BLaER1 (cell line): ENCODE measurements around the gene TRAF5.

Experiments used
- H3K27ac ChIP-seq: shearing (Covaris generic); formaldehyde crosslinking; 2 replicates; pipeline ENCODE4 v1.8.1; 2022
- H3K27me3 ChIP-seq: shearing (Covaris generic); formaldehyde crosslinking; 2 replicates; pipeline ENCODE4 v1.8.1; 2022
- H3K36me3 ChIP-seq: shearing (Covaris generic); formaldehyde crosslinking; 2 replicates; pipeline ENCODE4 v1.8.1; 2022
- H3K4me1 ChIP-seq: shearing (Covaris generic); formaldehyde crosslinking; 2 replicates; pipeline ENCODE4 v1.8.1; 2022
- H3K4me2 ChIP-seq: shearing (Covaris generic); formaldehyde crosslinking; 2 replicates; pipeline ENCODE4 v1.8.1; 2022
- H3K4me3 ChIP-seq: shearing (Covaris generic); formaldehyde crosslinking; 2 replicates; pipeline ENCODE4 v1.8.1; 2022
- H3K9ac ChIP-seq: shearing (Covaris generic); formaldehyde crosslinking; 2 replicates; pipeline ENCODE4 v1.8.1; 2022
- H3K9me3 ChIP-seq: shearing (Covaris generic); formaldehyde crosslinking; 2 replicates; pipeline ENCODE4 v1.8.1; 2022
- H4K20me1 ChIP-seq: shearing (Covaris generic); formaldehyde crosslinking; 2 replicates; pipeline ENCODE4 v1.8.1; 2022
- Cebpa-rat ChIP-seq: shearing (Covaris generic); IDR thresholded peaks from 2 replicates; pipeline ENCODE4 v1.8.1; 2022

Gene TRAF5

GRCh38 chr1:211375949-211376348, 49.3 kb downstream of the TRAF5 start:
- Histone ChIP-seq H3K36me3 (peaks cover 44% of the 10 kb centered on the region), H3K4me1 (no peaks in the 10 kb centered on the region), H4K20me1 (no peaks in the 10 kb centered on the region), H3K4me2 (no peak overlapping the region), H3K9me3 (no peaks in the 10 kb centered on the region), H3K27ac (no peak overlapping the region), H3K27me3 (no peaks in the 10 kb centered on the region), H3K4me3 (no peak overlapping the region), H3K9ac (no peak overlapping the region)
- no peak for TF ChIP-seq Cebpa-rat

GRCh38 chr1:211376807-211377470, 50.3 kb downstream of the TRAF5 start:
- H3K4me2 ChIP-seq, result no peak overlapping the region
- H3K36me3 ChIP-seq, result peaks cover 37% of the 10 kb centered on the region
- no peak overlapping the region for H3K27ac ChIP-seq
- TF ChIP-seq Cebpa-rat, result no peak
- no peaks in the 10 kb centered on the region for H4K20me1 ChIP-seq
- H3K27me3 ChIP-seq, result no peaks in the 10 kb centered on the region
- no peak overlapping the region for H3K4me3 ChIP-seq
- H3K9ac ChIP-seq, result no peak overlapping the region
- no peaks in the 10 kb centered on the region for H3K4me1 ChIP-seq
- H3K9me3 ChIP-seq, result no peaks in the 10 kb centered on the region

DNA sequence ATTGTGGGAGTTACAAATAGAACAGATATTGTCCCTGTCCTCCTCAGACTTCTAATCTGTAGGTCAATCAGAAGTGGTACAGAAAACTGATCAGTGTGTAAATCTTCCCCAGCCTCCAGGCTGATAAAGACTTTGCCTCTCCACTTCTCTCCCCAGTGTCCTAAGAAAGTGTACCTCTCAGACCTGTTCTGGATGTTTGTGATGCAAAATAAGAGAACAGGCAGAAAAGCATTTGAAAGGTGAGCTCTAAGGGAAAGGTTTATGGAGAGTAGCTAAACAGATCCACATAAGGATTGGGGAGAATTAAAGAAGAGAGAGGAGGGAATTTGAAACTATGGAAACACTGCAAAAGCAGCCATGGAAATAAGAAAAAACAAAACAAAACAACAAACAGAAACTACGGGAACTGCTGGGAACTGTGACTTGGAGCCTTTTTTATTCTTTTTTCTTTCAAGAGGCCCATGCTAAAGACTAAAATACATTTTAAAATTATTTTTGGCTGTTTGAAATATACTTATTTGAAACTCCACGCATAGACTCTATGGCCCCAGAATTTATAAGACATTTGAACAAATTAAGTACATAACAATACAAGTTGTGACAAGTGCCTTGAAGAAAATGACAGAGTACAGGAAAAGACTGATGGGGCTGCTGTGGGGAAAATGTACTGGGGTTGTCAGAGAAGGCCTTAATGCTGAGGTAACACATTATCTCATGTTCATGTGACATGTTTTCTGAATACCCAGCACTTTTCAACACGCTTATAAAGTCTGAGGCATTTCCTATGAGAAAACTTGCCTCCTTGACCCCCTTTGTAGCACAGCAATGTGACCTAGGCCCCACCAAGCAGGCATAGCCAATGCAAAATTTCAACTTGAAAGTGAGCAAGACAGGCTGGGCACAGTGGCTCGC, 51.2 kb downstream of the TRAF5 start:
- no peaks in the 10 kb centered on the region for H4K20me1 ChIP-seq
- no peak overlapping the region for H3K4me2 ChIP-seq
- H3K9me3 ChIP-seq, result peaks cover 7% of the 10 kb centered on the region

GRCh38 chr1:211378844-211379243, 52.2 kb downstream of the TRAF5 start:
- Histone ChIP-seq H3K9ac (no peak overlapping the region), H3K27ac (no peak overlapping the region), H3K9me3 (peaks cover 9% of the 10 kb centered on the region), H3K4me1 (no peaks in the 10 kb centered on the region), H4K20me1 (no peaks in the 10 kb centered on the region), H3K4me3 (no peak overlapping the region), H3K36me3 (peaks cover 26% of the 10 kb centered on the region), H3K27me3 (no peaks in the 10 kb centered on the region), H3K4me2 (no peak overlapping the region)
- TF ChIP-seq Cebpa-rat, result no peak

More for the DNA sequence above, 51.2 kb downstream of the TRAF5 start:
- no peak overlapping the region for H3K9ac ChIP-seq
- H3K36me3 ChIP-seq, result peaks cover 30% of the 10 kb centered on the region
- H3K27me3 ChIP-seq, result no peaks in the 10 kb centered on the region
- no peak overlapping the region for H3K4me3 ChIP-seq
- no peak overlapping the region for H3K27ac ChIP-seq
- no peaks in the 10 kb centered on the region for H3K4me1 ChIP-seq
- TF ChIP-seq Cebpa-rat, result no peak

- H3K36me3 ChIP-seq, result peaks cover 20% of the 10 kb centered on the region
- no peak overlapping the region for H3K4me3 ChIP-seq
- H3K4me1 ChIP-seq, result no peaks in the 10 kb centered on the region
- H3K27me3 ChIP-seq, result no peaks in the 10 kb centered on the region
- H3K27ac ChIP-seq, result no peak overlapping the region
- TF ChIP-seq Cebpa-rat, result no peak
- H3K9me3 ChIP-seq, result peaks cover 9% of the 10 kb centered on the region
- no peak overlapping the region for H3K4me2 ChIP-seq
- no peak overlapping the region for H3K9ac ChIP-seq
- H4K20me1 ChIP-seq, result no peaks in the 10 kb centered on the region
Observed at GRCh38 chr1:211379446-211379845, 52.8 kb downstream of the TRAF5 start.

- no peaks in the 10 kb centered on the region for H3K27me3 ChIP-seq
- H3K4me2 ChIP-seq, result no peak overlapping the region
- peaks cover 2% of the 10 kb centered on the region; the same call in 1 of the 2 replicates for H3K36me3 ChIP-seq
- peaks cover 9% of the 10 kb centered on the region for H3K9me3 ChIP-seq
- no peak overlapping the region for H3K9ac ChIP-seq
- no peaks in the 10 kb centered on the region for H3K4me1 ChIP-seq
- no peak overlapping the region for H3K27ac ChIP-seq
- no peak for TF ChIP-seq Cebpa-rat
- H3K4me3 ChIP-seq, result no peak overlapping the region
- no peaks in the 10 kb centered on the region for H4K20me1 ChIP-seq
Observed at GRCh38 chr1:211381481-211382181, 55.0 kb downstream of the TRAF5 start.

DNA sequence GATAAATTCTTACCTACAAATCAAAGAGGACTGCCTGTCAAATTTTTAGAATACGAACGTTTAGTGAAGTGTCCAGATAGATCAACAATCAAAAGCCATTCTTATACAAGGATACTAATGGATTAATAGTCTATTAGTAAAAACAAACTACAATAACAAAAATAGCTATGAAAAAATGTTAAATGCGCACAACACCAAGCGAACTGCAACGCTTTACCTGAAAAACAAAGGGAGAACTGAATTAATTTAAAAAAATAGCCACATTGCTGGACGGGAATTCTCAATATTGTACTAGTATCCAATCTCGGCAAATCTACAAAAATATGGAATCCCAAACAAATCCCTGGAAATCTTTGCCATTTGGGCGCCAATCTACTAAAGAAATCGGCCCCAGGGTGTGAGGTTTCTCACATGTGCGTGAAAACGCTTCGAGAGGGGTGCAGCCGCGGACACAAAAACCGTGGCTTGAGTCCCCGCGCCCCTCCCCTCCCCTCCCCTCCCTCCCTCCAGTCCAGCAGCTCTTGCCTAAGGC, 55.6 kb downstream of the TRAF5 start:
- H3K4me1 ChIP-seq, result no peaks in the 10 kb centered on the region
- H3K4me3 ChIP-seq, result no peak overlapping the region
- no peak overlapping the region for H3K27ac ChIP-seq
- no peak overlapping the region for H3K4me2 ChIP-seq
- H3K9ac ChIP-seq, result no peak overlapping the region
- H3K9me3 ChIP-seq, result peaks cover 9% of the 10 kb centered on the region
- TF ChIP-seq Cebpa-rat, result no peak
- H3K36me3 ChIP-seq, result no peaks in the 10 kb centered on the region
- H3K27me3 ChIP-seq, result no peaks in the 10 kb centered on the region
- H4K20me1 ChIP-seq, result no peaks in the 10 kb centered on the region

DNA sequence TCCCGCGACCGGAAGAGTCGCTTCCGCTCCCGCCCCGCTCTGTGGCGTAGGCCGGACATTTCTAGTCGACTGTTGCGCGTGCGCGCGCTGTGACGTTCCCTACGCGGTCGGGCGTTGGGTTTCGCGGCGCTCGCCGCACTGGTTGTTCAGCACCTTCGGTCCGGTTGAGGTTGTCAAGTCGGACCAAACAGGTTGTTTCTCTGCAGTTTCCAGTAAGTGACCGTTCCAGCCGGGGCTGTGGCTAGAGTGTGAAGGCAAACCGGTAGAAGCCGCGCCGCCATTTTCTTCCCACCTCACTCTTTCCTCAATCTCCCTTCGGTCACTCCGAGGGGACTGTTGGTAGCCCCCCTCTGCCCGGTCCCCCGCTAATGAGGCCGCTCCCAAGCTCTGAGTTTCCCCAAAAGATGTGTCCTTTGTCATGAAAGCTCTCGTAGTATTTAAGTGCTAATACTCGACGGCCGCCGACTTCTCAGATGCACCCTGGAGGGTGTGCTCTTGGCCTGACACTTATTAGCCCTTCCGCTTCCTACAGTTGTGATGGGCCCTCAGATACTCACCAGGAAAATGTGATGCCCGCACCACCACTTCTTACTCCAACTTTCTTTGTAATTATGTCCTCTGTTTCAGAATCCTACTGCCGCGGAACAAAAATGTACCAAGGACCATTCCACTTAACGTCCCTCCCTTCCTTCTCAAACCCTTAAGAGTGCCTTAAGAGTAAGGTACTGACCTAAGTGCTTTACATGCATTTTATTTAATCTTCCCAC, 56.3 kb downstream of the TRAF5 start:
- no peak overlapping the region for H3K27ac ChIP-seq
- no peak overlapping the region for H3K4me2 ChIP-seq
- H3K4me3 ChIP-seq, result no peak overlapping the region
- H3K27me3 ChIP-seq, result no peaks in the 10 kb centered on the region
- no peaks in the 10 kb centered on the region for H3K36me3 ChIP-seq
- H3K9me3 ChIP-seq, result peaks cover 9% of the 10 kb centered on the region
- no peak for TF ChIP-seq Cebpa-rat
- no peak overlapping the region for H3K9ac ChIP-seq
- no peaks in the 10 kb centered on the region for H4K20me1 ChIP-seq
- H3K4me1 ChIP-seq, result no peaks in the 10 kb centered on the region

DNA sequence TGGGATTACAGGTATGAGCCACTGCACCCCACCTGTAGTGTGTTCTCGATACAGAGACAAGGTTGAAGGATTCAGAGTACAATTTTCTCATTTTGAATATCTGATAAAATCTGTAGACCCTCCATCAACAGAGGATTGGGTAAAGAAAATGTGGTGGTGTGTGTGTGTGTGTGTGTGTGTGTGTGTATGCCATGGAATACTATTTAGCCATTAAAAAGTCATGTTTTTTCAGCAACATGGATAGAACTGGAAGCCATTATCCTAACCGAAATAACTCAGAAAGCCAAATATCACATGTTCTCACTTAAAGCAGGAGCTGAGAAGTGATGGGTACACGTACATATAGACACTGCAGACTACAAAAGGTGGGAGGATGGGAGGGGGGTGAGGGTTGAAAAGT, 57.9 kb downstream of the TRAF5 start:
- Histone ChIP-seq H3K4me3 (no peak overlapping the region), H4K20me1 (no peaks in the 10 kb centered on the region), H3K4me1 (no peaks in the 10 kb centered on the region), H3K27me3 (no peaks in the 10 kb centered on the region), H3K36me3 (no peaks in the 10 kb centered on the region), H3K4me2 (no peak overlapping the region), H3K9ac (no peak overlapping the region), H3K27ac (no peak overlapping the region), H3K9me3 (peaks cover 9% of the 10 kb centered on the region)
- TF ChIP-seq Cebpa-rat, result no peak
